Measurements from ENCODE around the gene DYNLT5.
A peak's percentile ranks its signal among the peaks of the same experiment; 100 is the strongest.
"Not testable (repeated sequence)": the region's sequence is repeated elsewhere in the genome, so short reads cannot be mapped to it uniquely, and the experiment has no call there.

Gene DYNLT5

GRCh38 chr1:66751160-66751559 is 1.1 kb upstream of the DYNLT5 start:
- DNase-seq: no peak

GRCh38 chr1:66752671-66753371 is 562 bp downstream of the DYNLT5 start:
- no peak for DNase-seq

- no peak for DNase-seq
These were observed 5.5 kb downstream of the DYNLT5 start for GRCh38 chr1:66757722-66758240.

- DNase-seq: peak; percentile 61
These were observed 6.0 kb downstream of the DYNLT5 start for GRCh38 chr1:66758241-66758755.

GRCh38 chr1:66760506-66760905 is 8.2 kb downstream of the DYNLT5 start:
- no peak for DNase-seq

- no peak for DNase-seq
These were observed 9.0 kb downstream of the DYNLT5 start for GRCh38 chr1:66761221-66761620.

GRCh38 chr1:66764994-66765578 is 12.8 kb downstream of the DYNLT5 start:
- peak; percentile 63 for DNase-seq

GRCh38 chr1:66767626-66768025 is 15.4 kb downstream of the DYNLT5 start:
- peak; percentile 26 for DNase-seq

GRCh38 chr1:66768965-66769364 is 16.7 kb downstream of the DYNLT5 start:
- peak; percentile 48 for DNase-seq

- DNase-seq: peak; percentile 78
These were observed 17.4 kb downstream of the DYNLT5 start for GRCh38 chr1:66769512-66770229.

GRCh38 chr1:66770240-66770639 is 18.0 kb downstream of the DYNLT5 start:
- DNase-seq: no peak

GRCh38 chr1:66770694-66771093 is 18.4 kb downstream of the DYNLT5 start:
- DNase-seq: peak; percentile 77

- no peak for DNase-seq
These were observed 21.0 kb downstream of the DYNLT5 start for GRCh38 chr1:66773227-66773626.

GRCh38 chr1:66774438-66774837 is 22.2 kb downstream of the DYNLT5 start:
- DNase-seq: peak; percentile 70

GRCh38 chr1:66775646-66776045 is 23.4 kb downstream of the DYNLT5 start:
- DNase-seq: no peak

- DNase-seq: peak; percentile 94
These were observed 25.6 kb downstream of the DYNLT5 start for GRCh38 chr1:66777831-66778230.

GRCh38 chr1:66778266-66778665 is 26.0 kb downstream of the DYNLT5 start:
- DNase-seq: peak; percentile 95

- peak; percentile 58 for DNase-seq
These were observed 26.7 kb downstream of the DYNLT5 start for GRCh38 chr1:66778969-66779368.

- peak; percentile 45 for DNase-seq
These were observed 27.3 kb downstream of the DYNLT5 start for GRCh38 chr1:66779475-66780078.

- DNase-seq: not testable (repeated sequence)
These were observed 33.5 kb downstream of the DYNLT5 start for GRCh38 chr1:66785800-66786199.

- no peak for DNase-seq
These were observed 35.4 kb downstream of the DYNLT5 start for GRCh38 chr1:66787641-66788040.

- no peak for DNase-seq
These were observed 36.1 kb downstream of the DYNLT5 start for GRCh38 chr1:66788231-66788939.

Data from NCI-H69 (cell line).